Lower leg skin (tissue), 4 donors: ENCODE measurements around the gene STARD8. TPM values are rescaled to one million over a fixed set of nuclear protein-coding genes. Genes with fewer than 3 reads are reported as not detected.

Experiments
- DNase-seq, 2 donors: peaks; one replicate each; pipeline ENCODE4 v3.0.0-alpha.2; 2019; ENCODE audit warnings: low spot score in 2 of 2
- H3K4me3 ChIP-seq: fragments of 200-600 bp; sonication (generic); 2 replicates; pipeline ENCODE4 v1.5.1; 2017; ENCODE audit warnings: mild to moderate bottlenecking, low read depth; ENCODE audit not compliant: poor library complexity, severe bottlenecking
- POLR2A ChIP-seq, 2 donors: fragments of 450-650 bp; IDR thresholded peaks; one replicate each; pipeline ENCODE4 v1.6.1; 2016 to 2017; ENCODE audit warnings: antibody characterized with exemption in 2 of 2, mild to moderate bottlenecking in 1 of 2, moderate library complexity in 1 of 2
- WGBS, 2 donors: methylation state at CpG; one replicate each; pipeline ENCODE4 v1.1.5; 2018; 5-methylcytosine and 5-hydroxymethylcytosine counted together
- intact Hi-C: fragments of 100-400 bp; cut with DNase I; formaldehyde crosslinking; loops from one replicate; pipeline ENCODE4 v1.15.0; 2023; ENCODE audit warnings: low total_unique reads
- total RNA-seq, 4 donors: library from RNA; depleted of rRNA; stranded (reverse); fragments of >200 nt; gene quantifications; one replicate each; pipeline ENCODE4 v1.1.0, GENCODE V29; 2016
- TF ChIP-seq, protein P1 (sequence below), 3 donors: fragments of 450-650 bp; IDR thresholded peaks; one replicate each; pipeline ENCODE4 v1.5.1; 2016; ENCODE audit warnings: antibody characterized with exemption in 3 of 3, mild to moderate bottlenecking in 3 of 3, moderate library complexity in 2 of 3

Gene STARD8
- total RNA-seq, 4 donors from 2014 or later, result 1.4 to 6.0 (median 2.5) TPM

DNA sequence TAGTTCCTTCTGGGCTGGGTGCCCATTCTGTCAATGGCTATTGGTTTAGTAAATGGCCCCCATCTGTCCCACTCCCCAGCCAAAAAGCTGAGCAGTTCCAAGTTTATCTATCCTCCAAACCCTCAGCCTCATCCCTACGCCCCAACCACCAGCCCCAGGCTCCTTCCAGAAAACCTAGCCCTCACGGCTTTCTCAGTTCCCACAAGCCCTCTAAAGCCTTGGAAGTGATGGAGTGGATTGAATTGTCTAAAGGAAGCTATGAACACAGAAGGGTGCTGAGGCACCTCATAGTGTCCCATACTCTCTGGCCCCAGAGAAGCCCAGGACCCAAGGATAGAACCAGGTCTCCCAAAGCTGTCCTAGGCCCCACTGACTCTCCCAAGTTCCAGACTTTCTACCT is 105.8 kb downstream of the STARD8 start:
- no peak for TF ChIP-seq POLR2A (IDR thresholded peaks at IDR 0.05)
- TF ChIP-seq, protein P1, sequence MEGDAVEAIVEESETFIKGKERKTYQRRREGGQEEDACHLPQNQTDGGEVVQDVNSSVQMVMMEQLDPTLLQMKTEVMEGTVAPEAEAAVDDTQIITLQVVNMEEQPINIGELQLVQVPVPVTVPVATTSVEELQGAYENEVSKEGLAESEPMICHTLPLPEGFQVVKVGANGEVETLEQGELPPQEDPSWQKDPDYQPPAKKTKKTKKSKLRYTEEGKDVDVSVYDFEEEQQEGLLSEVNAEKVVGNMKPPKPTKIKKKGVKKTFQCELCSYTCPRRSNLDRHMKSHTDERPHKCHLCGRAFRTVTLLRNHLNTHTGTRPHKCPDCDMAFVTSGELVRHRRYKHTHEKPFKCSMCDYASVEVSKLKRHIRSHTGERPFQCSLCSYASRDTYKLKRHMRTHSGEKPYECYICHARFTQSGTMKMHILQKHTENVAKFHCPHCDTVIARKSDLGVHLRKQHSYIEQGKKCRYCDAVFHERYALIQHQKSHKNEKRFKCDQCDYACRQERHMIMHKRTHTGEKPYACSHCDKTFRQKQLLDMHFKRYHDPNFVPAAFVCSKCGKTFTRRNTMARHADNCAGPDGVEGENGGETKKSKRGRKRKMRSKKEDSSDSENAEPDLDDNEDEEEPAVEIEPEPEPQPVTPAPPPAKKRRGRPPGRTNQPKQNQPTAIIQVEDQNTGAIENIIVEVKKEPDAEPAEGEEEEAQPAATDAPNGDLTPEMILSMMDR (IDR thresholded peaks at IDR 0.05), result no peak
- 98 to 100% methylated on average over 2 of the region's 2 CpGs for WGBS, 2 donors
- no peak overlapping the region for H3K4me3 ChIP-seq
- DNase-seq, result peak in 1 of 2 donors; percentile 32
- intact Hi-C loops, result no loop called here

DNA sequence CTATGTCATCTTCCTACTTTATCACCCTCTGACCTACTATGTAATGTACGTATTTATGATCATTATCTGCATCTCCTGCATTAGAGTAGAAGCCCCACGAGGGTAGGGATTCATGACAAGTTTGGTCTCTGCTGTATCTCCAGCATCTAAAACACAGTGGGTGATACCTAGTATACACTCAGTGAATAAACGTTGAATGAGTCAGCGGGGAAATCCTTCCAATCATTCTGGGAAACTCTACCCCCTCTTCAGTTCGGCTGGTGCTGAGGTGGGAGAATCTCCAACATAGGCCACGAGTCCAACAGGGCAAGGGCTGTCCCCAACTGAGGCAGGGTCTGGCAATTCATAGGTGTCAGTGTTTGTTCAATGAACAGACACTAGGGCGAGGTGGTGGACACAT is 106.9 kb downstream of the STARD8 start:
- 73 to 82% methylated on average over 7 of the region's 7 CpGs for WGBS, 2 donors
- intact Hi-C loops, result no loop called here
- TF ChIP-seq POLR2A (IDR thresholded peaks at IDR 0.05), result no peak
- TF ChIP-seq, protein P1 (IDR thresholded peaks at IDR 0.05), result no peak

DNA sequence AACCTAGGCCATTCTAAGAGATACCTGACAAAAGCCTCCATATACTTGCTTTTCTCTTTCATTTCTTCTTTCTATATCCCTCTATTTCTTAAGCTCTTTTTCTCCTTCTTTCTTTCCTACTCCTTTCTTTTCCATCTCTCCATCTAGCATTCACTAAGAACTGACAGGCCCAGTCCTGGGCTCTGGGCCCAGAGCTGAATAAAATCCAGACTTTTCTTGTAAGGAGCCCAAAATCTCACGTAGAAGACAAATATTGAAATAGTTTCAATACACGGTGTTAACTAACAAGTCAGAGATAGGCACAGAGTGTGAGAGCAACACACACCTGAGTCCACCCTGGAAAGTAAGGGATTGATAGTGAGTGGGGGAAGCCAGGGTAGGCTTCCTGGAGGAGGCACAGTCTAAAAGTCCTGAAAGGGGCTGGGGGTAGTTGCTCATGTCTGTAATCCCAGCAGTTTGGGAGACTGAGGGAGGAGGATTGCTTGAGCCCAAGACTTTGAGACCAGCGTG is 108.2 kb downstream of the STARD8 start:
- WGBS, 2 donors, result 42 to 60% methylated on average over 3 of the region's 3 CpGs
- no peak for TF ChIP-seq POLR2A (IDR thresholded peaks at IDR 0.05)
- TF ChIP-seq, protein P1 (IDR thresholded peaks at IDR 0.05), result no peak
- intact Hi-C loops, result no loop called here
- H3K4me3 ChIP-seq, result no peak overlapping the region
- peak in 1 of 2 donors; percentile 13 for DNase-seq

More for the DNA sequence above, 106.9 kb downstream of the STARD8 start:
- no peak overlapping the region for H3K4me3 ChIP-seq
- DNase-seq, result peak in 1 of 2 donors; percentile 32

DNA sequence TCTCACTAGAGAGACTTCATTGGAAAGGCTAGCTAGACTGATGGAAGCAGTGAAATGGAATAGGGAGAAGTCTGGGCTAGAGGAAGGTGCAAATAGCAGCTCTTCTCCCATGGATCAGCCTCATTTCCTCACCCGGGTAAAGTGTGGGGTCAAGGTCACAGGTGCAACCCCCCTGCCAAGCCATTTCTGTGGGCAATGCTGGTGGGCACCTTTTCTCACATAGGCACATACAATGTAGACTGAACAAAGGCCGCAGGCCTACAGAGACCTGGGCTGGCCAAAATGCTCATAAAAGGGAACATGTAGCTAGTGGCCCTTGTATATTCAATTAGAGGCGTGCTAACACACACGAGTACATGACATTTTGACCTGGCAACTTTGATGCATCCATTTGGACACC is 109.9 kb downstream of the STARD8 start:
- WGBS, 2 donors, result 75 to 85% methylated on average over 4 of the region's 4 CpGs
- H3K4me3 ChIP-seq, result no peak overlapping the region
- no peak for TF ChIP-seq POLR2A (IDR thresholded peaks at IDR 0.05)
- TF ChIP-seq, protein P1 (IDR thresholded peaks at IDR 0.05), result no peak
- DNase-seq, result peak in 1 of 2 donors; percentile 71
- intact Hi-C loops, result no loop called here

DNA sequence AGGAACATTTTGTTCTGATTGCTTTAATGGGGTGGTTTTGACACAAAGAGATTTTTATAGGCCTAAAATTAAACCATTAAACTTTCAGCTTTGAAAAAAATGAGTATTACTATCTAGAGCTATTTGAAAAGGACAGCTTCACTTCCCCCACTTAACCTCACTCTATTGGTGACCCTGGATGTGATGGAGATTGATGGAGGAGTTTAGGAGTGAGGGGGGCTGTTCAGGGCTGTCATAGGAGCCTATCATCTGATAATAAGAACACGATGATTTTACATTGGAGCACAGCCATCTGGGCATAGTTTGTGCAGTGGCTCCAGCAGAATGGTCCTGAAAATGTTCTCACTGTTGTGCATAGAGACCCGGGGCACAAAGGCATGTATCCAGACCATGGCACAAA is 110.3 kb downstream of the STARD8 start:
- DNase-seq, result peak in 1 of 2 donors; percentile 36
- 20 to 53% methylated on average over 2 of the region's 2 CpGs for WGBS, 2 donors
- TF ChIP-seq, protein P1 (IDR thresholded peaks at IDR 0.05), result no peak
- TF ChIP-seq POLR2A (IDR thresholded peaks at IDR 0.05), result no peak
- H3K4me3 ChIP-seq, result no peak overlapping the region
- intact Hi-C loops, result no loop called here

DNA sequence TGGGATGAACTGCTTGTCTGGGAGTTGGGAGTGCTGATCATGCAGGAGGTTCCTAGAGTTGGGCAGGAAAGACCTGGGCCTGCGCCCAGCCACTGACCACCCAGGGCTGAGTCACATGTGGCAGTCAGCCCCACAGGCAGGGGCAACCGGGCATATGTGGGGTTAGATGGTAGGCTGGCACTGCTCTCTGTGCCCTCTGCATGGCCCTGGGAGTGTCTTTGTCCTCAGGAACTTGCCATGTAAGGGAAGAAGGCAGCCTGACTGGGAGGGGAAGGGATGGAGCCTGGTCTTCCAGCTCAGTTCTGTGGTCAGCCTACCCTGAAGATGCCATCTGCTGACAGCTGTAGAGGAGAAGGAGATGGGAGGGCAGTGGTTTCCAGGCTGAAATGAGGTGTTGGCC is 111.2 kb downstream of the STARD8 start:
- intact Hi-C loops, result no loop called here
- 77 to 100% methylated on average over 1 to 2 of the region's 2 CpGs for WGBS, 2 donors

More for the DNA sequence above, 111.2 kb downstream of the STARD8 start:
- peak in 1 of 2 donors; percentile 45 for DNase-seq
- no peak for TF ChIP-seq POLR2A (IDR thresholded peaks at IDR 0.05)
- TF ChIP-seq, protein P1 (IDR thresholded peaks at IDR 0.05), result no peak
- H3K4me3 ChIP-seq, result no peak overlapping the region
